ACC112 (cell line): ENCODE results near the gene CLIP1.
"Not testable (repeated sequence)": the region's sequence is repeated elsewhere in the genome, so short reads cannot be mapped to it uniquely, and the experiment has no call there.

Experiments used
- H2AFZ ChIP-seq: fragments of 200-600 bp; sonication (generic); one replicate; pipeline ENCODE4 v1.6.0; 2017; ENCODE audit warnings: antibody characterized with exemption, low read length; ENCODE audit not compliant: unreplicated experiment
- H3K27ac ChIP-seq: fragments of 200-600 bp; sonication (generic); 2 replicates; pipeline ENCODE4 v1.5.1; 2014; ENCODE audit warnings: low read depth, mild to moderate bottlenecking, antibody characterized with exemption, low read length, moderate library complexity
- H3K27me3 ChIP-seq: fragments of 200-600 bp; sonication (generic); 2 replicates; pipeline ENCODE4 v1.6.1; 2014; ENCODE audit warnings: mild to moderate bottlenecking, antibody characterized with exemption, low read length, moderate library complexity, mixed read lengths; ENCODE audit not compliant: insufficient read depth
- H3K36me3 ChIP-seq: fragments of 200-600 bp; sonication (generic); 2 replicates; pipeline ENCODE4 v1.6.1; 2016; ENCODE audit warnings: mild to moderate bottlenecking, antibody characterized with exemption, low read length, moderate library complexity, mixed read lengths; ENCODE audit not compliant: insufficient read depth
- H3K4me1 ChIP-seq: fragments of 200-600 bp; sonication (generic); one replicate; pipeline ENCODE4 v1.6.1; 2016; ENCODE audit warnings: low read length, mixed read lengths; ENCODE audit not compliant: insufficient read depth, unreplicated experiment, control insufficient read depth
- H3K4me3 ChIP-seq: fragments of 200-600 bp; sonication (generic); 2 replicates; pipeline ENCODE4 v1.5.1; 2014; ENCODE audit warnings: mild to moderate bottlenecking, low read depth, low read length
- H3K79me2 ChIP-seq: fragments of 200-600 bp; sonication (generic); one replicate; pipeline ENCODE4 v1.6.0; 2016; ENCODE audit warnings: low read length; ENCODE audit not compliant: control insufficient read depth, unreplicated experiment, insufficient read depth

CLIP1 gene

DNA sequence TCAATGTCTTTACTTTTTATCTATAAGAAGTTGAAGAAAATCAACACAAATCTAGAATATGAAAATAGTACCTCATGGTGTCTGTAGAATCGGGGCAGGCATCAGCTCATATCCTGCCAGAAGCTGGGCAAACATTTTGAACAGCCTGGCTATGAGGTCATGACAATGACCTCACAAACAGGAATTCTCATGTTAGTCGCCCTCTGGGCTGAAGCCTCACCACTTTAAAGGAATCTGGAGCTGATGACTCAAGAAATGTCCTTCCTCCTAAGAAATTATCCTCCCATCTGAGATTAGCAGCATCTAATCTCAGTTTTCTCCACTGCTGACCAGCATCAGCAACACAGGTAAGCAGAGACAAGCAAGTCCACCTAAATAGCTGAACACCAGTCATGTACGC lies 27.1 kb downstream of the CLIP1 start:
- H3K4me1 ChIP-seq = peaks cover 25% of the 10 kb centered on the region
- H3K79me2 ChIP-seq = peaks cover 72% of the 10 kb centered on the region
- H3K4me3 ChIP-seq = peak overlapping the region; percentile 48
- no peak overlapping the region for H2AFZ ChIP-seq
- no peaks in the 10 kb centered on the region for H3K27me3 ChIP-seq
- H3K27ac ChIP-seq = peak overlapping the region; percentile 78
- H3K36me3 ChIP-seq = no peaks in the 10 kb centered on the region

DNA sequence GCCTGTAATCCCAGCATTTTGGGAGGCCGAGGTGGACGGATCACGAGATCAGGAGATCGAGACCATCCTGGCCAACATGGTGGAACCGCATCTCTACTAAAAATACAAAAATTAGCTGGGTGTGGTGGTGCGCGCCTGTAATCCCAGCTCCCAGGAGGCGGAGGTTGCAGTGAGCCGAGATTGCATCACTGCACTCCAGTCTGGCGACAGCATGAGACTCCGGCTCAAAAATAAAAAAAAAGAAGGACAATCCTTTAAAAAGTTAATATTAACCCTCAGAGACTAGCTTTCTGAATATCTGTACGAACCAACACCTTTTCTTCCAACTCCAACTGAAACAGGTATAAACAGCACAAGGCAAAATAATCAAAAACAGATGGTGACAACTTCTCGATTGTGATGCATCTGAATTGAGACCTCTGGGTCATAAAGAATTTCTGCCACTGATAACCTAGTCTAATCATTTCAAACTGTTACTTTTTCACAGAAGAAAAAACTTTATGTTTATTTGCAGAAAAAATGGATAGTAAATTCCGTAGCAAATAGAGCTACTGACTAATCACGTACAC lies 27.8 kb downstream of the CLIP1 start:
- H2AFZ ChIP-seq = no peak overlapping the region
- H3K79me2 ChIP-seq = peaks cover 75% of the 10 kb centered on the region
- peak overlapping the region; percentile 78 for H3K27ac ChIP-seq
- peak overlapping the region; percentile 48 for H3K4me3 ChIP-seq
- peaks cover 20% of the 10 kb centered on the region for H3K4me1 ChIP-seq
- no peaks in the 10 kb centered on the region for H3K27me3 ChIP-seq
- H3K36me3 ChIP-seq = no peaks in the 10 kb centered on the region

DNA sequence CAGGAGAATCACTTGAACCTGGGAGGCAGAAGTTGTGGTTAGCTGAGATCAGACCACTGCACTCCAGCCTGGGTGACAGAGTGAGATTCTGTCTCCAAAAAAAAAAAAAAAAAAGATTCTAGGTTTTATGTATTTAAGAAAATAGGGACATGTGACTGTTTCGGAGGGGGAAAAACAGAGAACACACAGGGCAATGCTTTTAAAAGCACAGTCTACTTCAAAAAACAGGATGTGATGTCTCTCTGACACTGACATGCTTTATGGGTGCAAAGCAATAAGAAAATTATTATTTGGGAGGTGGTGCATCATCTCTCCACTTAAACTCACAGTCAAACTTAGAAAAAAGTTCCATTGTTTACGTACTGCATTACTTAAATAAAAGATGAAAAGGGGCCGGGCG lies 28.7 kb downstream of the CLIP1 start:
- Histone ChIP-seq H3K4me3 (no peak overlapping the region), H3K4me1 (peaks cover 12% of the 10 kb centered on the region), H3K27me3 (no peaks in the 10 kb centered on the region), H3K36me3 (no peaks in the 10 kb centered on the region), H3K27ac (no peak overlapping the region), H2AFZ (no peak overlapping the region), H3K79me2 (peaks cover 77% of the 10 kb centered on the region)

DNA sequence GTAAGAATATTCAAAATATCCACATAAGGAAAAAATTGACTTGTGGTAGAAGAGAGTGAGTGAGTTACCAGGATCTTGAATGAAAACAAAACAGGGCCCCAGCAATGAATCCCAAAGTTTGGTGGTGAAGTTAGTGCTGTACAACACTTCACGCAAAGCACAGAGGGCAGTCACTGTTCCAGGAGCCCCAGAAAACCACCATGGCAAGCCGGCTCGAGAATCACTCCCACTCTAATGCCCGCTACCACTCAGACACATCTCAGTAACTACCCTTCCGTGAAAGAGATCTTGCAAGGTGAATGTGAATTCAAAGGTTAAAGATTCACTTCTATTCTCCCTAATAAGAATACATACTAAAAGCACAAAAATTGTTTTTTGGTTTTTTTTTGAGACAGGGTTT lies 30.1 kb downstream of the CLIP1 start:
- H3K79me2 ChIP-seq = peaks cover 73% of the 10 kb centered on the region
- no peak overlapping the region for H3K4me3 ChIP-seq
- H2AFZ ChIP-seq = no peak overlapping the region
- H3K27me3 ChIP-seq = no peaks in the 10 kb centered on the region
- no peak overlapping the region for H3K27ac ChIP-seq
- H3K36me3 ChIP-seq = no peaks in the 10 kb centered on the region
- H3K4me1 ChIP-seq = peaks cover 12% of the 10 kb centered on the region

DNA sequence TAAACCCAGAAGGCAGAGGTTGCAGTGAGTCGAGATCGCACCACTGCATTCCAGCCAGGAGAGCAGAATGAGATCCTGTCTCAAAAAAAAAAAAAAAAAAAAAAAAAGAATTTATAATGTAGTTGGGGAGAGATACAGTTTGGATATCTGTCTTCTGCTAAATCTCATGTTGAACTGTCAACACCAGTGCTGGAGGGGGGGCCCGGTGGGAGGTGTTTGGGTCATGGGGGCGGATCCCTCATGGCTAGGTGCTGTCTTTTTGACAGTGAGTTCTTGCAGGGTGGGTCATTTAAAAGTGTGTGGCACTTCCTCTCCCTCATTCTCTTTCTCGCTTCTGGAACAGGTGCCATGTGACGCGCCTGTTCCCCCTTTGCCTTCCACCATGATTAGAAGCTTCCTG lies 32.8 kb downstream of the CLIP1 start:
- Histone ChIP-seq H3K4me1 (peaks cover 1% of the 10 kb centered on the region), H3K79me2 (peaks cover 62% of the 10 kb centered on the region), H2AFZ (no peak overlapping the region), H3K27ac (no peak overlapping the region), H3K36me3 (no peaks in the 10 kb centered on the region), H3K27me3 (no peaks in the 10 kb centered on the region), H3K4me3 (no peak overlapping the region)

DNA sequence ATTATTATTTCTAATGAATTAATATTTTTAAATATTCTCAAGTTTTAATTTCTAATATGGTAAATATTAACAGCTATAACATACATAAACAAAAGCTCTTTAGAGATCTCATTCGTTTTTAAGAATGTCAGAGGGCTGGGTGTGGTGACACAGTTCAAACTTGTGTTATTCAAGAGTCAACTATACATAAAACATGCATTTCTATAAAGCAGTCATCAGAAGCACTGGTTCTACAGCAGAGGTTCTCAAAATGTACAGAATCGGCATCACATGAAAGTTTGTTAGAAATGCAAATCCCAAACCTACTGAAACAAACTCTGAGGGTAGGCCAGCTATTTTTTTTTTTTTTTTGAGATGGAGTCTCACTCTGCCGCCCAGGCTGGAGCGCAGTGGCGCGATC lies 34.6 kb downstream of the CLIP1 start:
- Histone ChIP-seq H2AFZ (no peak overlapping the region), H3K4me3 (no peak overlapping the region), H3K27me3 (no peaks in the 10 kb centered on the region), H3K36me3 (no peaks in the 10 kb centered on the region), H3K79me2 (peaks cover 56% of the 10 kb centered on the region), H3K27ac (no peak overlapping the region), H3K4me1 (no peaks in the 10 kb centered on the region)

DNA sequence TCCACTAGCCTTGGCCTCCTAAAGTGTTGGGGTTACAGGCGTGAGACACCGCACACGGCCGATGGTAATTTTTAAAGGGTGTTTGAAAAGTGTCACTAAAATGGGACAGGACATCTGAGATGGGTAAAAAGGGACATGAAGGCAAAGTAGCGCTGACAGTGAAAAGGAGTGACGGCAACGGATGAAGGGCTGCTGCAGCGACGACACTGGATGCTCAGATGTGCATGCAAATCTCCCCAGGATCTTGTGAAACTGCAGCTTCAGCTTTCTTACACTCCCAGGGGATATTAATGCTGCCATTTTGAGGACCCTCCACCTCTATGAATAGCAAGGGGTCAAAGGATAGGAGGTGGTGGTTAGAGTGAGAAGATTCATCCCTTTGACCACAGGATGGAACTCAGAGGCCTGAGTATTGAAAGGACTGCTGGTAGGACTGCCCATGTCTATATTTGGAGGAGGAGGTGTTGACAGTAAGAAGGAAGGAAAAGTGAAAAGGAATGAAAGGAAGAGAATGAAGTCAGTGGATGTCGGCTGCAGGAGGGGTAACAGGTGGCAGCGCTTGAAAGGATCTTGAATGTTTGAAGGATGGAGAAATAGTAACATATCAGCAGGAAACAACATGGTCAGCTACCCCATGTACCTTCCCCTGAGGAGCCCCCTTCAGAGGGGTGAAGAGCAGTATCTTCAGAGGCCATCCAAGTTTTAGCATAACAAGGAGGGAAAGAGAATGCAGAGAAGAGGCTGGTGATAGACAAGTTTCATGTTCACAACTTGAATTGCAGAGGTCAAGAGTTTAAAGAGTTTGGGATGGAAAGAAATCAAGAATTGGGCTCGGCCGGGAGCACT lies 37.1 kb downstream of the CLIP1 start:
- Histone ChIP-seq H3K4me3 (no peak overlapping the region), H3K27me3 (no peaks in the 10 kb centered on the region), H3K27ac (no peak overlapping the region), H3K79me2 (peaks cover 39% of the 10 kb centered on the region), H3K4me1 (no peaks in the 10 kb centered on the region), H2AFZ (no peak overlapping the region), H3K36me3 (no peaks in the 10 kb centered on the region)

DNA sequence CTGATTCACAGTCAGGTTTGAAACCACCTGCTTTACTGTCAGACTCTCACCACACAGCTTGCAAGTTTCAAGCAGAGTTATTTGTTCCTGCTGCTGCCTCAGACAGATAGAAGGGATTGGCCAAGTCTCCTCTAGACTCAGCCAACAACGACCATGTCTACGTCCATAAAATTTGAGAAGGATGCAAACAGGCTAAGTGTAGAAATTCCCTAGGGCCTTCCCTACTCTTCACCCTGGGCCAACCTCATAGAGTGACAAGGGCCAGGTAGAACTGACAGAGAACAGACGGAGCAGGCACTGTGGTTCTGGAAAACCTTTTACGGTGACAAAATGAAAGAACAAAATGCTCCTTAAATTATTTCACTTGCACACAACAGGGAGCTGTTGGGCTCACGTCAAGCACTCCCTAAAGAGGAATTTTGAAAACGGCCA lies 39.5 kb downstream of the CLIP1 start:
- no peak overlapping the region for H3K4me3 ChIP-seq
- H3K4me1 ChIP-seq = no peaks in the 10 kb centered on the region
- H2AFZ ChIP-seq = no peak overlapping the region
- H3K27me3 ChIP-seq = no peaks in the 10 kb centered on the region
- no peak overlapping the region for H3K27ac ChIP-seq
- H3K36me3 ChIP-seq = no peaks in the 10 kb centered on the region
- peaks cover 22% of the 10 kb centered on the region for H3K79me2 ChIP-seq

DNA sequence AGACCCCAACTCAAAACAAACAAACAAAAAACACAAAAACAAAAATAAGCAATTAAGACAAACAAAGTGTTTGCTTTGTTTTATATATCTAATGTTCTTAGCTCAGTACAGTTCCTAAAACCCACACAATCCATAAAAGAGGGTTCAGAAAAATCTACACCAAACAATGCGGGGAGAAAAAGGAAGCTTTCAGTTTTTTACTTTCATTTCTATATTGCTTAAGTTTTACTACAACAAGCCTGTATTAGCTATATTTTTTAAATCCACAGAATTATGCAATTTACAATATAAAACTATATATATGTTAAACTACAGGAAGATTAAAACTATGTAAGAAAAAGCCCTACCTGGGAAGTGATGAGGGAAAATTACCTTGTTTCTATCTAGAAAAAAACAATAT lies 41.4 kb downstream of the CLIP1 start:
- H3K4me1 ChIP-seq = no peaks in the 10 kb centered on the region
- H2AFZ ChIP-seq = no peak overlapping the region
- H3K79me2 ChIP-seq = peaks cover 17% of the 10 kb centered on the region
- peaks cover 6% of the 10 kb centered on the region for H3K36me3 ChIP-seq
- H3K27me3 ChIP-seq = no peaks in the 10 kb centered on the region
- H3K27ac ChIP-seq = no peak overlapping the region
- no peak overlapping the region for H3K4me3 ChIP-seq

DNA sequence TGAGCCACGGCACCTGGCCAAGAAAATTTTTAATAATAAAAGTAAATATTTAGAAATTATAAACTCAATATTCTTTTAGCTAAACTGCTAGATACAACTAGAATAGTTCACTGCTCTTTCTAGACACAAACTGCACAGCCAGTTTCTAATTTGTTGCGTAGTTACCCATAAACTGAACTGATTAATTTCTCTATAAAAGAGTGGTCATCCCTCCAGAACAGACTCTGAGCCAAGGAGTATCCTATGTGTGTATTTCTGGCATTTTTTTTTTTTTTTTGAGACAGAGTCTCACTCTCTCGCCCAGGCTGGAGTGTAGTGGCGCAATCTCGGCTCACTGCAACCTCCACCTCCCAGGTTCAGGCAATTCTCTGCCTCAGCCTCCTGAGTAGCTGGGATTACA lies 45.7 kb downstream of the CLIP1 start:
- not testable (repeated sequence) for H3K79me2 ChIP-seq, H3K4me3 ChIP-seq, H3K27ac ChIP-seq, H3K4me1 ChIP-seq, H3K27me3 ChIP-seq, H2AFZ ChIP-seq
- peaks cover 11% of the 10 kb centered on the region for H3K36me3 ChIP-seq

DNA sequence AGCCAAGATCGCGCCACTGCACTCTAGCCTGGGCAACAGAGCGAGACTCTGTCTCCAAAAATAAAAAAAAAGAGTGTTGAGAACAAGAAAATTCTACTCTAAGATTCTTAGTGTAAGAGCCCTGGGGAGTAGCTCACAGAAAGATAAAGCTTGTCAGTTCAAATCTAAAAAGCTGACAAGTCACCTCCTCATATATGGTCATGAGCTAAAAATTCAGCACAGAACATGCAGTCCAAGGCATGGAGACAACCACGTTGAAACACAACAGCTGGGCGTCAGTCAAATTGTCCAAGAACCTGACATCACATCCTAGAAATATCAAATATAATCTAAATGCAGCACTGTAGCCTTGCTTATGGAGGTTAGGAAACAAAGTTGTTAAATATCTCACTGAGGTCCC lies 47.8 kb downstream of the CLIP1 start:
- peaks cover 14% of the 10 kb centered on the region for H3K36me3 ChIP-seq
- H3K27me3 ChIP-seq = no peaks in the 10 kb centered on the region
- no peaks in the 10 kb centered on the region for H3K4me1 ChIP-seq
- no peak overlapping the region for H2AFZ ChIP-seq
- no peak overlapping the region for H3K4me3 ChIP-seq
- peaks cover 5% of the 10 kb centered on the region for H3K79me2 ChIP-seq
- H3K27ac ChIP-seq = no peak overlapping the region
